ENCODE data around the gene GRID2.

DNA sequence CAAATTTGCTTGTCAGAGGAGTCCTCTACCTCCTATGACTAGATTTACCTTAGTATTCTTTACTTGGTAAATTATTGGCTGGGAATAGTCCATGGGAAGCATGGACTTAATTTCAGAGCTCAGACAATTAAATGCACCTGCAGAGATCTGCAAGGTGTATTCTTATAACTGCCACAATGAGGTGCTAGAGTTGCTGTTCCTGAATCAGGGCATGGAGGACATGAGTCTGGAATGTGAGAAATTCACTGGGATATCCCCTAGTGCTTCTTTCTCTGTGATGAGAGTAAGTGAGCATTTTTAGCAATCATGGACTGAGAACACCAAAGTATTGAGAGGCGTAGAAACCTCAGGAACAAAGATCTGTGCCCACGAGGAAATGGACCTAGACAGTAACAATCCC lies 32.9 kb upstream of the GRID2 start:
- TF ChIP-seq, protein P1, sequence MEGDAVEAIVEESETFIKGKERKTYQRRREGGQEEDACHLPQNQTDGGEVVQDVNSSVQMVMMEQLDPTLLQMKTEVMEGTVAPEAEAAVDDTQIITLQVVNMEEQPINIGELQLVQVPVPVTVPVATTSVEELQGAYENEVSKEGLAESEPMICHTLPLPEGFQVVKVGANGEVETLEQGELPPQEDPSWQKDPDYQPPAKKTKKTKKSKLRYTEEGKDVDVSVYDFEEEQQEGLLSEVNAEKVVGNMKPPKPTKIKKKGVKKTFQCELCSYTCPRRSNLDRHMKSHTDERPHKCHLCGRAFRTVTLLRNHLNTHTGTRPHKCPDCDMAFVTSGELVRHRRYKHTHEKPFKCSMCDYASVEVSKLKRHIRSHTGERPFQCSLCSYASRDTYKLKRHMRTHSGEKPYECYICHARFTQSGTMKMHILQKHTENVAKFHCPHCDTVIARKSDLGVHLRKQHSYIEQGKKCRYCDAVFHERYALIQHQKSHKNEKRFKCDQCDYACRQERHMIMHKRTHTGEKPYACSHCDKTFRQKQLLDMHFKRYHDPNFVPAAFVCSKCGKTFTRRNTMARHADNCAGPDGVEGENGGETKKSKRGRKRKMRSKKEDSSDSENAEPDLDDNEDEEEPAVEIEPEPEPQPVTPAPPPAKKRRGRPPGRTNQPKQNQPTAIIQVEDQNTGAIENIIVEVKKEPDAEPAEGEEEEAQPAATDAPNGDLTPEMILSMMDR (IDR thresholded peaks at IDR 0.05): no peak
- no peak for TF ChIP-seq EP300 (IDR thresholded peaks at IDR 0.05)
- TF ChIP-seq POLR2AphosphoS5 (IDR thresholded peaks at IDR 0.05): no peak

Measured in stomach (tissue), 4 donors.